ENCODE measurements around the gene NCOA3.

- no peak for TF ChIP-seq CTCF (IDR thresholded peaks at IDR 0.05)
- no peak for TF ChIP-seq POLR2A (IDR thresholded peaks at IDR 0.05)
These were observed 171.9 kb downstream of the NCOA3 start for GRCh38 chr20:47673671-47673955.
